ENCODE measurements around the gene WDFY2. TPM values are rescaled to one million over a fixed set of nuclear protein-coding genes. Genes with fewer than 3 reads are reported as not detected.

WDFY2 gene
- total and polyA plus RNA-seq, 4 donors, result 4.6 to 27.3 (median 10.9) TPM

GRCh38 chr13:51747438-51748434 lies 163.5 kb downstream of the WDFY2 start:
- Histone ChIP-seq H3K27me3 (ENCODE audit: control insufficient read depth in 3 of 3, insufficient read depth in 3 of 3, low read length in 2 of 3) (no peaks in the 10 kb centered on the region), H3K4me3 (no peak overlapping the region), H3K27ac (ENCODE audit: low read depth in 1 of 2, low read length in 1 of 2) (no peak overlapping the region), H3K9ac (ENCODE audit: insufficient read depth in 1 of 2, low read length in 2 of 2) (no peak overlapping the region), H3K9me3 (ENCODE audit: control insufficient read depth in 4 of 4, insufficient read depth in 3 of 4, low read length in 3 of 4) (peaks cover 0 to 6% (median 3%) of the 10 kb centered on the region in 4 donors), H3K4me1 (ENCODE audit: control insufficient read depth in 5 of 5, insufficient read depth in 5 of 5, low read length in 5 of 5) (no peaks in the 10 kb centered on the region), H3K36me3 (ENCODE audit: control insufficient read depth in 4 of 4, insufficient read depth in 4 of 4, low read length in 4 of 4) (peaks cover 0 to 19% (median 10%) of the 10 kb centered on the region in 4 donors)
- WGBS, 2 donors, result 96 to 98% methylated on average over 9 of the region's 9 CpGs
- DNase-seq (no peak), ATAC-seq (ENCODE audit: insufficient read depth, low FRiP score) (no peak)
- no peak for TF ChIP-seq CTCF (IDR thresholded peaks at IDR 0.05; ENCODE audit: control extremely low read depth, extremely low read depth)

GRCh38 chr13:51756651-51757050 lies 172.4 kb downstream of the WDFY2 start:
- no peaks in the 10 kb centered on the region for H3K27me3 ChIP-seq (ENCODE audit: control insufficient read depth in 3 of 3, insufficient read depth in 3 of 3, low read length in 2 of 3)
- no peak for TF ChIP-seq CTCF (IDR thresholded peaks at IDR 0.05; ENCODE audit: control extremely low read depth, extremely low read depth)
- no peak overlapping the region for H3K9ac ChIP-seq (ENCODE audit: insufficient read depth in 1 of 2, low read length in 2 of 2)
- ATAC-seq (ENCODE audit: insufficient read depth, low FRiP score) (no peak), DNase-seq (no peak)
- peaks cover 0 to 42% (median 17%) of the 10 kb centered on the region in 4 donors for H3K36me3 ChIP-seq (ENCODE audit: control insufficient read depth in 4 of 4, insufficient read depth in 4 of 4, low read length in 4 of 4)
- H3K27ac ChIP-seq (ENCODE audit: low read depth in 1 of 2, low read length in 1 of 2), result no peak overlapping the region
- 94 to 96% methylated on average over 2 of the region's 2 CpGs for WGBS, 2 donors
- no peaks in the 10 kb centered on the region for H3K9me3 ChIP-seq (ENCODE audit: control insufficient read depth in 4 of 4, insufficient read depth in 3 of 4, low read length in 3 of 4)
- H3K4me3 ChIP-seq, result no peak overlapping the region
- no peaks in the 10 kb centered on the region for H3K4me1 ChIP-seq (ENCODE audit: control insufficient read depth in 5 of 5, insufficient read depth in 5 of 5, low read length in 5 of 5)

- H3K36me3 ChIP-seq (ENCODE audit: control insufficient read depth in 4 of 4, insufficient read depth in 4 of 4, low read length in 4 of 4), result peaks cover 0 to 33% (median 13%) of the 10 kb centered on the region in 4 donors
- ATAC-seq (ENCODE audit: insufficient read depth, low FRiP score), result no peak
- no peaks in the 10 kb centered on the region for H3K4me1 ChIP-seq (ENCODE audit: control insufficient read depth in 5 of 5, insufficient read depth in 5 of 5, low read length in 5 of 5)
- H3K27ac ChIP-seq (ENCODE audit: low read depth in 1 of 2, low read length in 1 of 2), result no peak overlapping the region
- DNase-seq, result no peak
- no peaks in the 10 kb centered on the region for H3K9me3 ChIP-seq (ENCODE audit: control insufficient read depth in 4 of 4, insufficient read depth in 3 of 4, low read length in 3 of 4)
- 75 to 84% methylated on average over 6 of the region's 6 CpGs for WGBS, 2 donors
- no peak overlapping the region for H3K9ac ChIP-seq (ENCODE audit: insufficient read depth in 1 of 2, low read length in 2 of 2)
- no peak overlapping the region for H3K4me3 ChIP-seq
- TF ChIP-seq CTCF (IDR thresholded peaks at IDR 0.05; ENCODE audit: control extremely low read depth, extremely low read depth), result no peak
- H3K27me3 ChIP-seq (ENCODE audit: control insufficient read depth in 3 of 3, insufficient read depth in 3 of 3, low read length in 2 of 3), result no peaks in the 10 kb centered on the region
Measured at GRCh38 chr13:51758691-51759090, 174.4 kb downstream of the WDFY2 start.

Data from lung (tissue), 12 donors.